ENCODE data around the gene SEMA4A. TPM values are rescaled to one million over a fixed set of nuclear protein-coding genes. Genes with fewer than 3 reads are reported as not detected.

SEMA4A gene
- total RNA-seq, 4 donors from 2014 or later: 21.4 to 36.6 (median 23.1) TPM

GRCh38 chr1:156164125-156164831, 10.9 kb downstream of the SEMA4A start:
- intact Hi-C loops (cut with DNase I): no loop called here
- TF ChIP-seq CTCF (IDR thresholded peaks at IDR 0.05) (no peak), POLR2A (IDR thresholded peaks at IDR 0.05) (no peak)
- DNase-seq: no peak
- 78 to 81% methylated on average over 6 of the region's 6 CpGs for WGBS, 2 donors
- no peak overlapping the region for H3K4me3 ChIP-seq
- no peak overlapping the region for H3K27ac ChIP-seq
- H3K9me3 ChIP-seq: no peaks in the 10 kb centered on the region
- H3K4me1 ChIP-seq: peaks cover 3 to 21% (median 5%) of the 10 kb centered on the region in 3 donors
- no peaks in the 10 kb centered on the region for H3K27me3 ChIP-seq
- H3K36me3 ChIP-seq: peaks cover 0 to 99% (median 0%) of the 10 kb centered on the region in 3 donors

DNA sequence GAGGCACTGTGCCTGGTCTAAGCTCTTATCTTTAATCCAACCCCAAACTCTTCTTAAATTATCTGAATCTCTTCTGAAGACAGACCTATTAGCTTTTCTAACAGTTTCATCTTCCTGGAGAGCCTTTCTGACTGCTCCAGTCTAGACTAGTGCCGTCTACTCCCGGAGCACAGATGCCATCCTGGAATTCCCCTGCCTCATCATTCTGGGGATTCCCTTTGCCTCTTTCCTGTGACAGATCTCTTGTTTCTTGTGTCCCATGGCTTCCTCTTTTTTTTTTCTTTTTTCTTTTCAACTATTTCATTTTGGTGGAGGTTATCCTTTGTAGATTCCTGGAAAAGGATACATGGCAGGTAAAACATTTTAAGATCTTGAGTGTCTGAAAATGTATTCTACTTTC, 11.7 kb downstream of the SEMA4A start:
- Histone ChIP-seq H3K4me3 (no peak overlapping the region), H3K4me1 (peaks cover 3 to 20% (median 5%) of the 10 kb centered on the region in 3 donors), H3K9me3 (no peaks in the 10 kb centered on the region), H3K36me3 (peaks cover 0 to 99% (median 0%) of the 10 kb centered on the region in 3 donors), H3K27ac (no peak overlapping the region), H3K27me3 (no peaks in the 10 kb centered on the region)
- intact Hi-C loops (cut with DNase I): no loop called here
- DNase-seq: no peak
- 23 to 29% methylated on average over 2 of the region's 2 CpGs for WGBS, 2 donors
- TF ChIP-seq POLR2A (IDR thresholded peaks at IDR 0.05): no peak
- TF ChIP-seq CTCF (IDR thresholded peaks at IDR 0.05): no peak

DNA sequence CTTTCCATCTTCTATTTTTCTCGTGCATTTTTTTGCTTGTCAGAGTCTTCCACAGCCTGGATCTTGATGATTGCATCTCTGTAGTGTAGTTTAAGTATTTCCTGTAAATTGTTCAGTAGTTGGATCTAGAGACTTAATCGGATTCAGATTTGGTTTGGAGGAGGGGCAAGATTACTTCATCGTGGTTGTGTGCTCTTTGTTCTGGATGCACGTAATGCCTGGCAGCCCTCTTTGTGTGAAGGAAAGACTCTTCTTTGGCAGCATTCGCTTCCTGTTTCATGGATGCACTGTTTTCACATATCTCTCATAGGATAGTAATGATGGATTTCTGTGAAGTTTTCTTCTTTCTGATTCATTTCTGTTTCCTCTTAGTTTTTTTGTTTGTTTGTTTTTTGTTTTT, 14.2 kb downstream of the SEMA4A start:
- DNase-seq: no peak
- intact Hi-C loops (cut with DNase I): no loop called here
- 65 to 70% methylated on average over 5 of the region's 5 CpGs for WGBS, 2 donors

DNA sequence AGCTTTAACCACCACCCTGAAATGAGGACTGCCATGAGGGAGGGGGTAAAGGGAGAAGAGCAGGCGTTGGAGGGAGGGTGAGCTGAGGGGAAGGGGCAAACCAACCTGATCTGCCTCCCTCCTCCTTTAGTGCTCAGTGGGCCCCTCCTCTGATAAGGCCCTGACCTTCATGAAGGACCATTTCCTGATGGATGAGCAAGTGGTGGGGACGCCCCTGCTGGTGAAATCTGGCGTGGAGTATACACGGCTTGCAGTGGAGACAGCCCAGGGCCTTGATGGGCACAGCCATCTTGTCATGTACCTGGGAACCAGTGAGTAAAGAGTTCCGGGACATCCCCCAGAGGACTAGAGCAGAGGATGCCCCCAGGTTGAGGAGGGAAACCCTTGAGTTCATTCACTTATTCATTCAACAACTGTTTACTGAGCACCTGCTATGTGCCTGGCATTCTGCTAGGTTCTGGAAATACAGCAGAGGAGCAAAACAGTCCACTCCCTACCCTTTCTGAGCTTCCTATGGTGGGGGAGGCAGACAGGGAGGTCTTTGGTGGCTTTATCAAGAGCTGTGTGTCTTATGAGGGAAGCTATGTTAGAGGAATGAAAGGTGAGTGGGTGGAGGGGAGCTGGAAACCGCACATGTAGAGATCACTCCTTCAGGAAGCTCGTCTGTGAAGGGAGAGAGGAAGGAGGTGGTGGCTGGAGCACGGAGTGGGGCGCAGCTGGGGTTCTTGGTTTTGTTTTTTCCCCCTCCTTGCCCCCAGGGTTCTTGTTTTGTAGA, 19.5 kb downstream of the SEMA4A start:
- DNase-seq: no peak
- H3K9me3 ChIP-seq: no peaks in the 10 kb centered on the region
- peaks cover 0 to 98% (median 8%) of the 10 kb centered on the region in 3 donors for H3K36me3 ChIP-seq
- intact Hi-C loops (cut with DNase I): no loop called here
- H3K27me3 ChIP-seq: no peaks in the 10 kb centered on the region
- no peak overlapping the region for H3K27ac ChIP-seq
- no peak for TF ChIP-seq POLR2A (IDR thresholded peaks at IDR 0.05)
- TF ChIP-seq CTCF (IDR thresholded peaks at IDR 0.05): no peak
- 89 to 90% methylated on average over 8 to 9 of the region's 9 CpGs for WGBS, 2 donors
- H3K4me3 ChIP-seq: no peak overlapping the region
- no peaks in the 10 kb centered on the region for H3K4me1 ChIP-seq

More for the DNA sequence above, 14.2 kb downstream of the SEMA4A start:
- H3K36me3 ChIP-seq: peaks cover 0 to 97% (median 0%) of the 10 kb centered on the region in 3 donors
- no peaks in the 10 kb centered on the region for H3K27me3 ChIP-seq
- H3K27ac ChIP-seq: no peak overlapping the region
- no peaks in the 10 kb centered on the region for H3K4me1 ChIP-seq
- no peaks in the 10 kb centered on the region for H3K9me3 ChIP-seq
- TF ChIP-seq CTCF (IDR thresholded peaks at IDR 0.05) (no peak), POLR2A (IDR thresholded peaks at IDR 0.05) (no peak)
- no peak overlapping the region for H3K4me3 ChIP-seq

DNA sequence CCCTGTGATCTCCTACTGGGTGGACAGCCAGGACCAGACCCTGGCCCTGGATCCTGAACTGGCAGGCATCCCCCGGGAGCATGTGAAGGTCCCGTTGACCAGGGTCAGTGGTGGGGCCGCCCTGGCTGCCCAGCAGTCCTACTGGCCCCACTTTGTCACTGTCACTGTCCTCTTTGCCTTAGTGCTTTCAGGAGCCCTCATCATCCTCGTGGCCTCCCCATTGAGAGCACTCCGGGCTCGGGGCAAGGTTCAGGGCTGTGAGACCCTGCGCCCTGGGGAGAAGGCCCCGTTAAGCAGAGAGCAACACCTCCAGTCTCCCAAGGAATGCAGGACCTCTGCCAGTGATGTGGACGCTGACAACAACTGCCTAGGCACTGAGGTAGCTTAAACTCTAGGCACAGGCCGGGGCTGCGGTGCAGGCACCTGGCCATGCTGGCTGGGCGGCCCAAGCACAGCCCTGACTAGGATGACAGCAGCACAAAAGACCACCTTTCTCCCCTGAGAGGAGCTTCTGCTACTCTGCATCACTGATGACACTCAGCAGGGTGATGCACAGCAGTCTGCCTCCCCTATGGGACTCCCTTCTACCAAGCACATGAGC, 23.3 kb downstream of the SEMA4A start:
- H3K4me1 ChIP-seq: no peaks in the 10 kb centered on the region
- DNase-seq: no peak
- no peaks in the 10 kb centered on the region for H3K27me3 ChIP-seq
- intact Hi-C loops (cut with DNase I): no loop called here
- H3K4me3 ChIP-seq: no peak overlapping the region
- TF ChIP-seq CTCF (IDR thresholded peaks at IDR 0.05) (no peak), POLR2A (IDR thresholded peaks at IDR 0.05) (no peak)
- peaks cover 0 to 66% (median 8%) of the 10 kb centered on the region in 3 donors for H3K36me3 ChIP-seq
- no peak overlapping the region for H3K27ac ChIP-seq
- WGBS, 2 donors: 90% methylated on average over 4 of the region's 12 CpGs; no CpG with 5 or more reads in 1 of the 2 donors
- H3K9me3 ChIP-seq: no peaks in the 10 kb centered on the region
